Pancreas (tissue), 10 donors: Measurements from ENCODE around the gene TMEM187. TPM values are rescaled to one million over a fixed set of nuclear protein-coding genes. Genes with fewer than 3 reads are reported as not detected.

ENCODE experiments used
- ATAC-seq, 4 donors: fragments of 200-7000 bp; cut with Tn5 transposase; one replicate each; pipeline versions ENCODE4 v1.8.0 to v1.9.1; 2020; ENCODE audit warnings: mild to moderate bottlenecking in 4 of 4, moderate library complexity in 4 of 4
- DNase-seq, 6 donors: peaks; one replicate each; pipeline ENCODE4 v3.0.0-alpha.2; 2020
- FAIRE-seq: peaks from 2 replicates; lab custom pipeline; 2012; peaks lifted over from hg19 to GRCh38; lab: Jason Lieb, UNC
- H3K27ac ChIP-seq, 4 donors: fragments of 200-600 bp; sonication (generic); 1 replicate in 3 of 4; 2 replicates in 1 of 4; pipeline versions ENCODE4 v1.5.0 to v1.8.0; 2020
- H3K27me3 ChIP-seq, 4 donors: fragments of 200-600 bp; one replicate each; pipeline ENCODE4 v1.8.0; 2021
- H3K36me3 ChIP-seq, 3 donors: fragments of 200-600 bp; sonication (generic) in 1 of 3; one replicate each; pipeline versions ENCODE4 v1.5.0 to v1.8.0; 2020 to 2021
- H3K4me1 ChIP-seq, 3 donors: fragments of 200-600 bp; one replicate each; pipeline ENCODE4 v1.8.0; 2021
- H3K4me3 ChIP-seq, 4 donors: fragments of 200-600 bp; sonication (generic) in 2 of 4; one replicate each; pipeline versions ENCODE4 v1.5.0 to v1.8.0; 2020 to 2021
- H3K9me3 ChIP-seq, 4 donors: fragments of 200-600 bp; one replicate each; pipeline ENCODE4 v1.8.0; 2021
- WGBS, 2 donors: extraction: QIAGEN DNeasy Blood & Tissue Kit; methylation state at CpG; one replicate each; pipeline ENCODE4 v1.1.7; 2013; 5-methylcytosine and 5-hydroxymethylcytosine counted together
- intact Hi-C, 3 donors: fragments of 100-400 bp; cut with DNase I; formaldehyde crosslinking; loops; one replicate each; pipeline versions ENCODE4 v1.11.1 to v1.14.2; 2022
- polyA plus RNA-seq, 2 donors: library from polyadenylated mRNA; stranded (reverse); fragments of 200-250 nt; gene quantifications; one replicate each; pipeline ENCODE4 v1.2.3, GENCODE V29; 2013
- total RNA-seq, 6 donors: library from RNA; stranded (reverse); fragmentation: NEBNext Ultra II Directional in 4 of 6; extraction: Animal tissue kit (Norgen Biotek cat#: 25700) in 4 of 6; gene quantifications; one replicate each; pipeline versions ENCODE4 v1.2.1 to v1.2.4, GENCODE V29; 2021 to 2023
- TF ChIP-seq, protein P1 (sequence below), 4 donors: fragments of 200-600 bp; sonication (generic) in 3 of 4; IDR thresholded peaks; one replicate each; pipeline versions ENCODE4 v1.5.0 to v1.8.0; 2021; ENCODE audit warnings: antibody characterized with exemption in 4 of 4
- donor health status: healthy with polysubstance abuse.
- donor health status: DM: no; HTN: no; CAD: no; lungs with moderate emphysema.
- donor health status: DM: no; HTN: no; CAD: no.
- donor health status: control.
- donor health status: control.
- donor health status: Bipolar disorder and iron deficiency.
- donor health status: DM: yes; HTN: yes; CAD: no.
- donor health status: DM: no; HTN: no; CAD: no.
- donor health status: DM: no; HTN: no; CAD: no.
- donor health status: DM: yes; HTN: yes; CAD: no.

TMEM187 gene
- total and polyA plus RNA-seq, 8 donors = 5.2 to 12.4 (median 8.3) TPM

DNA sequence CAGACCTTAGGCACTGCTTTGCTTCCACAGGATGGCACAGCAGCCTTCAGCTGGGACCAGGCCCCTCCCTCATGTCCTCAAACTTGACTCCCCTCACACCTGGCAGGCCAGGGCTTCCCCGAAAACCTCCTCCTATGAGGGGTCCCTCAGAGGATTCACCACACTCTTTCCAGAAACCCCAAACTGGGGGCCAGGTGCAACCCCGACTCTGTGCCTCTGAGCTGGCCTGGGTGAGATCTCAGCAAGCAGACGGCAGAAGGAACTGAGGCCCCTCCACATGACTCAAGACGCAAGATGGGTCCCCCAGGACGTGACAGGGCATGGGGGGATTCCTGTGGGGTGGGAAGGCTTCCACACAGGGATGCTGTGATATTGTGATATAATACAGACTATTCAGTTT lies 7.1 kb upstream of the TMEM187 start:
- no peak for ATAC-seq
- TF ChIP-seq, protein P1, sequence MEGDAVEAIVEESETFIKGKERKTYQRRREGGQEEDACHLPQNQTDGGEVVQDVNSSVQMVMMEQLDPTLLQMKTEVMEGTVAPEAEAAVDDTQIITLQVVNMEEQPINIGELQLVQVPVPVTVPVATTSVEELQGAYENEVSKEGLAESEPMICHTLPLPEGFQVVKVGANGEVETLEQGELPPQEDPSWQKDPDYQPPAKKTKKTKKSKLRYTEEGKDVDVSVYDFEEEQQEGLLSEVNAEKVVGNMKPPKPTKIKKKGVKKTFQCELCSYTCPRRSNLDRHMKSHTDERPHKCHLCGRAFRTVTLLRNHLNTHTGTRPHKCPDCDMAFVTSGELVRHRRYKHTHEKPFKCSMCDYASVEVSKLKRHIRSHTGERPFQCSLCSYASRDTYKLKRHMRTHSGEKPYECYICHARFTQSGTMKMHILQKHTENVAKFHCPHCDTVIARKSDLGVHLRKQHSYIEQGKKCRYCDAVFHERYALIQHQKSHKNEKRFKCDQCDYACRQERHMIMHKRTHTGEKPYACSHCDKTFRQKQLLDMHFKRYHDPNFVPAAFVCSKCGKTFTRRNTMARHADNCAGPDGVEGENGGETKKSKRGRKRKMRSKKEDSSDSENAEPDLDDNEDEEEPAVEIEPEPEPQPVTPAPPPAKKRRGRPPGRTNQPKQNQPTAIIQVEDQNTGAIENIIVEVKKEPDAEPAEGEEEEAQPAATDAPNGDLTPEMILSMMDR (IDR thresholded peaks at IDR 0.05) = no peak
- 80 to 81% methylated on average over 5 of the region's 5 CpGs for WGBS, 2 donors
- DNase-seq = peak in 1 of 6 donors; percentile 44
- Histone ChIP-seq H3K27ac (peak overlapping the region in 1 of 4 donors; percentile 28), H3K4me1 (peaks cover 0 to 6% (median 0%) of the 10 kb centered on the region in 3 donors), H3K27me3 (no peaks in the 10 kb centered on the region), H3K9me3 (no peaks in the 10 kb centered on the region), H3K36me3 (peaks cover 0 to 16% (median 7%) of the 10 kb centered on the region in 3 donors), H3K4me3 (no peak overlapping the region)
- intact Hi-C loops = no loop called here
- no peak for FAIRE-seq

DNA sequence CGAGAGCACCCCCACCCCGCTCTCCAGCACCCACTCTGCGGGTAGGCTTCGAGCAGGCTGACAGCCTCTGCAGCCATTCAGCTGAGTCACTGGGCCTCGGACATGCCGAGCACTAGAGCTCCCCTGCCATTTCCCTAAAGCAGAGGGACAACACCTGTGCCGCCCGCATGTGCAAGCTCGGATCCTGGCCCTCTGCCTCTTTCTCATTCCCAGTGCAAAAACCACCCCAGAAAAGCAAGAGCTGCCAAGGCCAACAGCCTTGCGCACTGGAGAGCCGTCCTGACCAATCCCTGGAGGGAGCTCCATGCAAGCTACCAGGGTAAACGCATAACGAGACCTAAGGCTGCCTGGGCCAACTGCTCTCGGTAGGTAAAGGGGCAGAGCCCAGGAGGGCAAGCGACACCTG lies 6.3 kb upstream of the TMEM187 start:
- Histone ChIP-seq H3K4me1 (peaks cover 0 to 6% (median 0%) of the 10 kb centered on the region in 3 donors), H3K27ac (peak overlapping the region in 3 of 4 donors; percentile 1 to 28 (median 19)), H3K4me3 (no peak overlapping the region), H3K36me3 (peaks cover 0 to 8% (median 6%) of the 10 kb centered on the region in 3 donors), H3K9me3 (no peaks in the 10 kb centered on the region), H3K27me3 (no peaks in the 10 kb centered on the region)
- peak; percentile 4 to 48 (median 30) for ATAC-seq
- intact Hi-C loops = no loop called here
- DNase-seq = peak in 5 of 6 donors; percentile 58 to 79 (median 73)
- TF ChIP-seq, protein P1 (IDR thresholded peaks at IDR 0.05) = no peak
- WGBS, 2 donors = 27 to 59% methylated on average over 15 of the region's 15 CpGs
- FAIRE-seq = no peak

DNA sequence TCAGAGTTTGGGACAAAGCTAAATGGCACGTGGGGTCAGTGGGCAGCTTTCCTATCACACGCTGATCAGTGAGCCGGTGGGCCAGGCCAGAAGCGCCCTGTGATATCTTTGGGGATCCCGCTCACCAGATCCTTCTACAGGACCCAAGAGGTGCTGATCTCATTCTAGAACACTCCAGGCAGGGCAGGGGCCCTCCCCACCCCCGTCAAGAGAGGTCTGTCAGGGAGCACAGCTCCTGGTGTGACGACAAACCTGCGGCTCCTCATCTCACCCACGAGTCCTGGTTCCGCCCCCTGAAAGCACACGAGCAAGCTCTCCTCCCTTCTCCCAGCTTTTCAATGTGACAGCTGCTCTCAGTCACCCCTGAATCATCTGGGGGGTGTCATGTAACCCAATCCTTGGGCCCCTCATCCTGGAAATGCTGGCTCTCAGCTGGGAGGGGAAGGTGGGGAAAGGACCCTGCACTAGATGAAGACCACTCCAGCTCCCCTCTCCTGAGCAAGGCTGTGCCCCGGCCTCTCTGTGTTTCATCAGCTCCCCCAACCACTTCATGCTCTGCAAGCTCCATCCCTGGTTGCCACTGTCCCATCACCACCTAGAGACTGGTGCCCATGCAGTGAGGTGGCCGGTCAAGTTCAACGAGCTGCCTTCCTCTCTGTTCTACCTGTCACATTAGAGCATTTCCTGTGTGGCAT lies 5.6 kb upstream of the TMEM187 start:
- 56 to 77% methylated on average over 14 of the region's 14 CpGs for WGBS, 2 donors
- Histone ChIP-seq H3K4me3 (no peak overlapping the region), H3K36me3 (peaks cover 0 to 1% (median 1%) of the 10 kb centered on the region in 3 donors), H3K4me1 (peaks cover 0 to 6% (median 0%) of the 10 kb centered on the region in 3 donors), H3K27ac (peak overlapping the region in 2 of 4 donors; percentile 19 to 37), H3K27me3 (no peaks in the 10 kb centered on the region), H3K9me3 (no peaks in the 10 kb centered on the region)
- FAIRE-seq (no peak), DNase-seq (peak in 1 of 6 donors; percentile 50), ATAC-seq (no peak)
- intact Hi-C loops = no loop called here
- TF ChIP-seq, protein P1 (IDR thresholded peaks at IDR 0.05) = no peak

DNA sequence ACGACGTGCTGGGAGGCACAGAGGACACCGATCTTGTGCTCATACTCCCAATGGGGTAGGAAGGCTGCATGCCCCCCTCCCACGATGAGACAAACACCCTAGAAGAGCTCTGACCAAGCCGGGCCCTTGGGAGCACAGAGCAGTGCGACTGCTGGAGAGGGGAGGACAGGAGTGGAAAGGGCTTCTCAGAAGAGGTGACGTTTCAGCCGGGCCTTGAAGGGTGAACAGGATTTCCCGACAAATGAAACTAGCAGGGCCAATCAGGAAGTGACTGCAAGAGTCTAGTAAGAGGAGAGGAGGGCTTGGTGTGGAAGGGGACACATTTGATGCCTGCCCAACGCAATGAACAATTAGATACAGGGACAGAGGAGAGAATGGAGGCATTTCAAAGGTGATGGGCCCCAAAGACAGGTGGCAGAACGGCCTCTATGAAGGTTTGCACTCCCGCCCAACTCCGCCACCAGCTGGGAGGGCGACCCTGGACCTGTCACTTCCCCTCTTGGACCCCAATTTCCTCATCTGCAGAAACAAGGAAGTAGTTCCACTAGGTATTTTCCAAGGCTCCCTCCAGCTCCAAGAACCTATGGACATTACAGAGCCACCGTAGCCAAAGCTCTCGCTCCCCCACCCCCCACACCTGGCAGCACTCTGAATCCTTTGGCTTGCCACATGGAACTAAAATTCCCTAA lies 4.9 kb upstream of the TMEM187 start:
- Histone ChIP-seq H3K27ac (peak overlapping the region in 1 of 4 donors; percentile 37), H3K36me3 (no peaks in the 10 kb centered on the region), H3K4me1 (peaks cover 0 to 6% (median 0%) of the 10 kb centered on the region in 3 donors), H3K4me3 (no peak overlapping the region), H3K9me3 (no peaks in the 10 kb centered on the region), H3K27me3 (no peaks in the 10 kb centered on the region)
- no peak for ATAC-seq
- FAIRE-seq = no peak
- intact Hi-C loops = no loop called here
- 53 to 76% methylated on average over 16 of the region's 16 CpGs for WGBS, 2 donors
- peak in 2 of 6 donors; percentile 48 to 60 for DNase-seq
- TF ChIP-seq, protein P1 (IDR thresholded peaks at IDR 0.05) = no peak
